ENCODE results near the gene SNED1. TPM values are rescaled to one million over a fixed set of nuclear protein-coding genes. Genes with fewer than 3 reads are reported as not detected.

SNED1 gene
- polyA plus RNA-seq, 1 experiment: 3.9 TPM

GRCh38 chr2:240964704-240965295 is 33.6 kb upstream of the SNED1 start:
- H3K36me3 ChIP-seq (ENCODE audit: control insufficient read depth, insufficient read depth, low read length): no peaks in the 10 kb centered on the region
- ChIA-PET CTCF (no interaction called here), POLR2A (no interaction called here)
- H3K4me3 ChIP-seq (ENCODE audit: low read depth, low read length): no peak overlapping the region
- no peak for TF ChIP-seq CTCF (IDR thresholded peaks at IDR 0.05; ENCODE audit: insufficient read depth, low read depth, low read length)
- no peaks in the 10 kb centered on the region for H3K27me3 ChIP-seq (ENCODE audit: control insufficient read depth, insufficient read depth, low read length)
- DNase-seq (ENCODE audit: low read depth): no peak

- CTCF ChIA-PET: interaction anchor here (0.8 kb wide), 1 partner anchor 52 kb away, joined by 3 read pairs; no protein-coding TSS in a partner anchor
- POLR2A ChIA-PET: no interaction called here
- no peak for DNase-seq (ENCODE audit: low read depth)
Measured at GRCh38 chr2:240965296-240965904, 33.0 kb upstream of the SNED1 start.

GRCh38 chr2:240965905-240966456 is 32.4 kb upstream of the SNED1 start:
- no peak for TF ChIP-seq CTCF (IDR thresholded peaks at IDR 0.05; ENCODE audit: insufficient read depth, low read depth, low read length)
- DNase-seq (ENCODE audit: low read depth): no peak
- CTCF ChIA-PET: interaction anchor here (0.8 kb wide), 1 partner anchor 53 kb away, joined by 3 read pairs; no protein-coding TSS in a partner anchor
- H3K4me3 ChIP-seq (ENCODE audit: low read depth, low read length): no peak overlapping the region
- no peaks in the 10 kb centered on the region; the same call in 1 of the 2 replicates for H3K27me3 ChIP-seq (ENCODE audit: control insufficient read depth, insufficient read depth, low read length)
- no peaks in the 10 kb centered on the region for H3K36me3 ChIP-seq (ENCODE audit: control insufficient read depth, insufficient read depth, low read length)
- POLR2A ChIA-PET: interaction anchor here (0.6 kb wide), 1 partner anchor 94 kb away, joined by 3 read pairs; no protein-coding TSS in a partner anchor

More at GRCh38 chr2:240965296-240965904, 33.0 kb upstream of the SNED1 start:
- no peaks in the 10 kb centered on the region; the same call in 1 of the 2 replicates for H3K27me3 ChIP-seq (ENCODE audit: control insufficient read depth, insufficient read depth, low read length)
- TF ChIP-seq CTCF (IDR thresholded peaks at IDR 0.05; ENCODE audit: insufficient read depth, low read depth, low read length): no peak
- no peaks in the 10 kb centered on the region for H3K36me3 ChIP-seq (ENCODE audit: control insufficient read depth, insufficient read depth, low read length)
- H3K4me3 ChIP-seq (ENCODE audit: low read depth, low read length): no peak overlapping the region

GRCh38 chr2:240966457-240966905 is 31.9 kb upstream of the SNED1 start:
- ChIA-PET CTCF (interaction anchor here (0.8 kb wide), 1 partner anchor 53 kb away, joined by 3 read pairs; no protein-coding TSS in a partner anchor), POLR2A (interaction anchor here (0.6 kb wide), 1 partner anchor 94 kb away, joined by 3 read pairs; no protein-coding TSS in a partner anchor)
- no peaks in the 10 kb centered on the region; the same call in none of the 2 replicates for H3K27me3 ChIP-seq (ENCODE audit: control insufficient read depth, insufficient read depth, low read length)
- no peak overlapping the region for H3K4me3 ChIP-seq (ENCODE audit: low read depth, low read length)
- DNase-seq (ENCODE audit: low read depth): no peak
- no peak for TF ChIP-seq CTCF (IDR thresholded peaks at IDR 0.05; ENCODE audit: insufficient read depth, low read depth, low read length)
- H3K36me3 ChIP-seq (ENCODE audit: control insufficient read depth, insufficient read depth, low read length): no peaks in the 10 kb centered on the region

All from BJ (cell line).